ENCODE data around the gene AP1S3. TPM values are rescaled to one million over a fixed set of nuclear protein-coding genes. Genes with fewer than 3 reads are reported as not detected.

AP1S3 gene
- total and polyA plus RNA-seq, 2 of the 4 experiments (the other 2 are of a cell fraction), result 2.5 to 4.1 TPM

DNA sequence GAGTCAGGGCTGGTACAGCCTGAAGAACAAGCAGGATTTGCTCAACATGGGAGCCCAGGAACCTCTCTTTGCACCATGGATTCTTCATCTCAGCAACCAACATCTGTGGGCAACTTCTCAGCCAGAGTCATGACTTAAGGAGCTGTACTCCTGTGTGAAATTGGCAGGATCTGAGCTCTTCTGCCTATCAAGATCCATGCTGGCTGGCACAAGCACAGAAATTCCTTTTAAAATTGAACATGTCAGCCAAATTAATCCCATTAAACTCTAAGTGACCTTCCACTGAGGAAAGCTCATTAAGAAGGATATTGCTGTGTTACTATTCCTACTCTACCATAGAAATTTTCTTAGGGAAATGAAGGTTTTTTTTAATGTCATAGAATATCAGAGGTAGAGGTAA lies 124.7 kb downstream of the AP1S3 start:
- BruUV-seq (replicated peaks), result no TSS peak
- no peak overlapping the region for H2BK120ac ChIP-seq (ENCODE audit: low read depth, low read length)
- peaks cover 5% of the 10 kb centered on the region for H3K9me3 ChIP-seq (ENCODE audit: control insufficient read depth, insufficient read depth, low read length)
- ATAC-seq (ENCODE audit: low read depth) (no peak), DNase-seq (no peak)
- intact Hi-C loops (cut with micrococcal nuclease), result no loop called here
- dilution Hi-C loops (cut with HindIII; ENCODE audit: low sequenced_read_pairs, unreplicated experiment), result no loop called here
- H2AK5ac ChIP-seq (ENCODE audit: low read depth, low read length), result no peak overlapping the region
- no peaks in the 10 kb centered on the region for H3K36me3 ChIP-seq (ENCODE audit: control insufficient read depth, insufficient read depth, low read length)
- no peak overlapping the region for H4K8ac ChIP-seq (ENCODE audit: low read depth in 2 of 2, low read length in 2 of 2)
- H2BK20ac ChIP-seq (ENCODE audit: low read depth, low read length), result no peak overlapping the region
- H3K4me3 ChIP-seq (ENCODE audit: insufficient read depth, low read depth, low read length), result no peak overlapping the region
- POLR2A ChIA-PET (ENCODE audit: unreplicated experiment), result no interaction called here
- no peak overlapping the region for H4K5ac ChIP-seq (ENCODE audit: low read depth, low read length)
- CTCF ChIA-PET, result interaction anchor here (2.2 kb wide), 1 partner anchor 10 kb away, joined by 4 read pairs; no protein-coding TSS in a partner anchor
- in situ Hi-C loops (cut with MboI; ENCODE audit: low sequenced_read_pairs), result no loop called here
- H3K14ac ChIP-seq (replicated peaks; ENCODE audit: low read depth, low read length), result no peak overlapping the region
- H4K91ac ChIP-seq (ENCODE audit: insufficient read depth, low read depth, low read length), result no peak overlapping the region
- no peaks in the 10 kb centered on the region for H3K79me1 ChIP-seq (ENCODE audit: low read depth in 1 of 2, low read length in 2 of 2)
- H3K4ac ChIP-seq (ENCODE audit: low read depth, low read length), result no peak overlapping the region
- no peak overlapping the region for H3K9ac ChIP-seq (ENCODE audit: low read depth, low read length)
- H3K9me1 ChIP-seq (ENCODE audit: insufficient read depth, low read length), result no peaks in the 10 kb centered on the region
- no peak overlapping the region for H3K23ac ChIP-seq (ENCODE audit: low read depth, low read length)
- H2AFZ ChIP-seq (replicated peaks; ENCODE audit: low read length, poor library complexity), result no peak overlapping the region
- H3K27ac ChIP-seq (ENCODE audit: insufficient read depth, low read length), result no peak overlapping the region
- no peak overlapping the region for H2BK5ac ChIP-seq (ENCODE audit: low read depth, low read length, poor library complexity, severe bottlenecking)
- H3K4me2 ChIP-seq (ENCODE audit: low read depth, low read length), result no peak overlapping the region
- no peaks in the 10 kb centered on the region for H4K20me1 ChIP-seq (ENCODE audit: insufficient read depth, low read length)
- H3K4me1 ChIP-seq (ENCODE audit: control insufficient read depth, insufficient read depth, low read length), result peaks cover 2% of the 10 kb centered on the region; the same call in 1 of the 2 replicates
- no peak overlapping the region for H3K18ac ChIP-seq (ENCODE audit: low read depth, low read length)
- no peak for TF ChIP-seq BHLHE40 (IDR thresholded peaks at IDR 0.05; ENCODE audit: low read depth, low read length)
- TF ChIP-seq RAD21 (IDR thresholded peaks at IDR 0.05; ENCODE audit: low read length), result no peak
- no peak for TF ChIP-seq FOS (IDR thresholded peaks at IDR 0.05; ENCODE audit: low read depth, low read length)
- TF ChIP-seq POLR2A (IDR thresholded peaks at IDR 0.05; ENCODE audit: low read depth, low read length), result no peak
- no peak for TF ChIP-seq MAZ (IDR thresholded peaks at IDR 0.05; ENCODE audit: borderline replicate concordance, low read depth, low read length)
- TF ChIP-seq CTCF (conservative IDR thresholded peaks at IDR 0.05; ENCODE audit: low read depth, low read length), result no peak
- no peak for TF ChIP-seq RCOR1 (IDR thresholded peaks at IDR 0.05; ENCODE audit: insufficient replicate concordance, low read length)
- no peak for TF ChIP-seq MXI1 (IDR thresholded peaks at IDR 0.05; ENCODE audit: borderline replicate concordance, low read depth, low read length)
- no peak for TF ChIP-seq SMC3 (IDR thresholded peaks at IDR 0.05; ENCODE audit: low read depth, low read length)
- no peak for TF ChIP-seq NFE2L2 (IDR thresholded peaks at IDR 0.05; ENCODE audit: low read depth, low read length)
- no peak for TF ChIP-seq RFX5 (IDR thresholded peaks at IDR 0.05; ENCODE audit: low read depth, low read length)
- TF ChIP-seq, protein P1, sequence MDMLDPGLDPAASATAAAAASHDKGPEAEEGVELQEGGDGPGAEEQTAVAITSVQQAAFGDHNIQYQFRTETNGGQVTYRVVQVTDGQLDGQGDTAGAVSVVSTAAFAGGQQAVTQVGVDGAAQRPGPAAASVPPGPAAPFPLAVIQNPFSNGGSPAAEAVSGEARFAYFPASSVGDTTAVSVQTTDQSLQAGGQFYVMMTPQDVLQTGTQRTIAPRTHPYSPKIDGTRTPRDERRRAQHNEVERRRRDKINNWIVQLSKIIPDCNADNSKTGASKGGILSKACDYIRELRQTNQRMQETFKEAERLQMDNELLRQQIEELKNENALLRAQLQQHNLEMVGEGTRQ (IDR thresholded peaks at IDR 0.05; ENCODE audit: low read depth, low read length), result no peak
- no peak for TF ChIP-seq CEBPB (IDR thresholded peaks at IDR 0.05; ENCODE audit: low read depth, low read length)
- H2AK9ac ChIP-seq (replicated peaks; ENCODE audit: low read depth, low read length, poor library complexity), result no peak overlapping the region
- H2BK15ac ChIP-seq (ENCODE audit: low read depth, low read length), result no peak overlapping the region
- H3K56ac ChIP-seq (ENCODE audit: extremely low read depth, insufficient read depth, low read length), result no peak overlapping the region
- H3K27me3 ChIP-seq (ENCODE audit: control insufficient read depth, insufficient read depth, low read length), result no peaks in the 10 kb centered on the region

All from IMR-90 (cell line).